HFF-Myc (cell line): ENCODE data around the gene LYPD4.
"Not testable (repeated sequence)": the region's sequence is repeated elsewhere in the genome, so short reads cannot be mapped to it uniquely, and the experiment has no call there.

ENCODE experiments used
- DNase-seq: peaks from one replicate; pipeline ENCODE4 v3.0.0-alpha.2; 2011; ENCODE audit warnings: low read depth; ENCODE audit errors: extremely low read depth
- H3K4me3 ChIP-seq: replicated peaks from 2 replicates; pipeline ENCODE4 v1.5.1; 2011; ENCODE audit warnings: low read depth, mild to moderate bottlenecking, control low read depth, low read length
- CTCF ChIP-seq: IDR thresholded peaks from 2 replicates; pipeline ENCODE4 v1.5.1; 2012; ENCODE audit warnings: mild to moderate bottlenecking, low read depth, low read length, control low read depth; ENCODE audit errors: missing control alignments

The LYPD4 gene

GRCh38 chr19:41880329-41880708, 35.8 kb upstream of the LYPD4 start:
- no peak for TF ChIP-seq CTCF
- H3K4me3 ChIP-seq = no peak overlapping the region
- no peak for DNase-seq

GRCh38 chr19:41879670-41880328, 35.3 kb upstream of the LYPD4 start:
- no peak overlapping the region for H3K4me3 ChIP-seq
- DNase-seq = no peak
- no peak for TF ChIP-seq CTCF

GRCh38 chr19:41879080-41879479, 34.6 kb upstream of the LYPD4 start:
- no peak for DNase-seq
- no peak for TF ChIP-seq CTCF
- H3K4me3 ChIP-seq = no peak overlapping the region

- no peak for DNase-seq
- TF ChIP-seq CTCF = no peak
- no peak overlapping the region for H3K4me3 ChIP-seq
These were observed 33.7 kb upstream of the LYPD4 start for GRCh38 chr19:41877916-41878905.

- no peak for DNase-seq
- TF ChIP-seq CTCF = no peak
- no peak within 1 kb of the TSS for H3K4me3 ChIP-seq
These were observed 32.7 kb upstream of the LYPD4 start, which contains the start of gene CD79A for GRCh38 chr19:41876847-41877832. TSS of gene CD79A (plus strand) at chr19:41877279. CDS start at chr19:41877305, 26 bp downstream.

GRCh38 chr19:41875973-41876372, 31.5 kb upstream of the LYPD4 start:
- not testable (repeated sequence) for H3K4me3 ChIP-seq, DNase-seq
